Epithelial cell of esophagus (primary cell): ENCODE data around the gene GATAD2A.

Experiments used
- DNase-seq: peaks from one replicate; pipeline ENCODE4 v3.0.0; 2010; ENCODE audit warnings: low read depth
- H3K4me3 ChIP-seq: 2 replicates; pipeline ENCODE4 v1.5.1; 2011; ENCODE audit warnings: mild to moderate bottlenecking, low read length, control low read depth
- CTCF ChIP-seq: IDR thresholded peaks from 2 replicates; pipeline ENCODE4 v1.5.1; 2011; ENCODE audit warnings: low read depth, mild to moderate bottlenecking, low read length, control low read depth, inconsistent platforms; ENCODE audit not compliant: insufficient read depth; ENCODE audit errors: missing control alignments

The GATAD2A gene

GRCh38 chr19:19517235-19517619, 111.8 kb downstream of the GATAD2A start:
- no peak for DNase-seq
- no peak for TF ChIP-seq CTCF

GRCh38 chr19:19520989-19521388, 115.5 kb downstream of the GATAD2A start:
- no peak for DNase-seq
- TF ChIP-seq CTCF, result no peak
- no peak overlapping the region for H3K4me3 ChIP-seq

More at GRCh38 chr19:19517235-19517619, 111.8 kb downstream of the GATAD2A start:
- H3K4me3 ChIP-seq, result peak overlapping the region; percentile 97

GRCh38 chr19:19523177-19523576, 117.7 kb downstream of the GATAD2A start:
- no peak overlapping the region for H3K4me3 ChIP-seq
- TF ChIP-seq CTCF, result no peak
- DNase-seq, result no peak

- TF ChIP-seq CTCF, result no peak
- DNase-seq, result no peak
- no peak overlapping the region for H3K4me3 ChIP-seq
Observed at GRCh38 chr19:19524053-19524452, 118.6 kb downstream of the GATAD2A start.

- no peak for DNase-seq
- no peak overlapping the region for H3K4me3 ChIP-seq
- no peak for TF ChIP-seq CTCF
Observed at GRCh38 chr19:19525611-19526380, 120.3 kb downstream of the GATAD2A start.

GRCh38 chr19:19526581-19527370, 121.3 kb downstream of the GATAD2A start:
- H3K4me3 ChIP-seq, result no peak overlapping the region
- TF ChIP-seq CTCF, result no peak
- DNase-seq, result no peak
